ENCODE results near the gene BMAL1. TPM values are rescaled to one million over a fixed set of nuclear protein-coding genes. Genes with fewer than 3 reads are reported as not detected.

The BMAL1 gene
- total RNA-seq, 1 experiment from 2014 or later = 3.3 TPM

DNA sequence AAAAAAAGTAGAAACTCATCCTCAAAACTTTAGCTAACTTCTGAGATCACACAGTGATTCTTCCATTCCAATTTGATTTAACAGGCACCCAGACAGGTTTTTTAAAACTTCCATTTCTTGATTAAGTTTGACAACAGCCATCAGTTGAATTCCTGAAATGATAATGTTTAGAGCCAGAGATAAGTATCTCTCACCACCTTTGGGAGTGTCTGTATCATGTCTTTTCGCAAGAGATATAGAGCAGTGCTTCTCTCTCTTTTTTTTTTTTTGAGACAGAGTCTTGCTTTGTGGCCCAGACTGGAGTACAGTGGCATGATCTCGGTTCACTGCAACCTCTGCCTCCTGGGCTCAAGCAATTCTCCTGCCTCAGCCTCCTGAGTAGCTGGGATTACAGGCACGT, 41.7 kb upstream of the BMAL1 start:
- H3K23ac ChIP-seq (ENCODE audit: insufficient read length, low read depth, low read length) = no peak overlapping the region
- no peaks in the 10 kb centered on the region for H3K9me3 Mint-ChIP-seq
- H3K18ac ChIP-seq (ENCODE audit: insufficient read length, low read depth, low read length) = no peak overlapping the region
- no peaks in the 10 kb centered on the region for H4K20me1 ChIP-seq (ENCODE audit: control insufficient read depth, insufficient read depth, insufficient read length)
- H3K9ac ChIP-seq (ENCODE audit: extremely low read depth, insufficient read length, low read length) = no peak overlapping the region
- H3K27ac Mint-ChIP-seq = no peak overlapping the region
- H2BK5ac ChIP-seq (ENCODE audit: insufficient read length, low read length) = no peak overlapping the region
- H3K27me3 Mint-ChIP-seq (ENCODE audit: low read depth) = no peaks in the 10 kb centered on the region
- TF ChIP-seq, protein P1, sequence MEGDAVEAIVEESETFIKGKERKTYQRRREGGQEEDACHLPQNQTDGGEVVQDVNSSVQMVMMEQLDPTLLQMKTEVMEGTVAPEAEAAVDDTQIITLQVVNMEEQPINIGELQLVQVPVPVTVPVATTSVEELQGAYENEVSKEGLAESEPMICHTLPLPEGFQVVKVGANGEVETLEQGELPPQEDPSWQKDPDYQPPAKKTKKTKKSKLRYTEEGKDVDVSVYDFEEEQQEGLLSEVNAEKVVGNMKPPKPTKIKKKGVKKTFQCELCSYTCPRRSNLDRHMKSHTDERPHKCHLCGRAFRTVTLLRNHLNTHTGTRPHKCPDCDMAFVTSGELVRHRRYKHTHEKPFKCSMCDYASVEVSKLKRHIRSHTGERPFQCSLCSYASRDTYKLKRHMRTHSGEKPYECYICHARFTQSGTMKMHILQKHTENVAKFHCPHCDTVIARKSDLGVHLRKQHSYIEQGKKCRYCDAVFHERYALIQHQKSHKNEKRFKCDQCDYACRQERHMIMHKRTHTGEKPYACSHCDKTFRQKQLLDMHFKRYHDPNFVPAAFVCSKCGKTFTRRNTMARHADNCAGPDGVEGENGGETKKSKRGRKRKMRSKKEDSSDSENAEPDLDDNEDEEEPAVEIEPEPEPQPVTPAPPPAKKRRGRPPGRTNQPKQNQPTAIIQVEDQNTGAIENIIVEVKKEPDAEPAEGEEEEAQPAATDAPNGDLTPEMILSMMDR (conservative IDR thresholded peaks at IDR 0.05) = no peak
- H3K4me1 Mint-ChIP-seq = peaks cover 2 to 6% of the 10 kb centered on the region in 2 experiments; a peak in 3 of 4 replicates
- H3K79me1 ChIP-seq (ENCODE audit: insufficient read depth, low read depth, low read length, poor library complexity, severe bottlenecking) = no peaks in the 10 kb centered on the region
- no peak overlapping the region for H2BK120ac ChIP-seq (ENCODE audit: low read depth, low read length, poor library complexity, severe bottlenecking)
- no CpG with 5 or more reads among the region's 3 CpGs for WGBS (ENCODE audit: extremely low coverage, insufficient read length, low lambda C conversion rate)
- no peaks in the 10 kb centered on the region for H3K23me2 ChIP-seq (ENCODE audit: insufficient read length, low read depth, low read length, poor library complexity, severe bottlenecking)
- no peak overlapping the region for H2BK20ac ChIP-seq (ENCODE audit: low read depth, low read length, poor library complexity, severe bottlenecking)
- no peak overlapping the region for H2AK5ac ChIP-seq (ENCODE audit: insufficient read length, low read length)
- no peaks in the 10 kb centered on the region for H3K36me3 Mint-ChIP-seq (ENCODE audit: insufficient read depth in 1 of 3, low read depth in 3 of 3)
- no peak overlapping the region for H2BK12ac ChIP-seq (ENCODE audit: insufficient read length, low read depth, low read length)
- H3K4me3 Mint-ChIP-seq = no peak overlapping the region
- no peak for DNase-seq
- no peak overlapping the region for H3T11ph ChIP-seq (ENCODE audit: low read length)
- no peak overlapping the region for H3K4me2 ChIP-seq (ENCODE audit: insufficient read depth, insufficient read length, low read length)
- no peaks in the 10 kb centered on the region for H3K79me2 ChIP-seq (ENCODE audit: insufficient read depth, low read length)
- no peak overlapping the region for H4K91ac ChIP-seq (ENCODE audit: insufficient read length, low read depth, low read length)
- no peak overlapping the region for H3K27ac ChIP-seq (ENCODE audit: insufficient read length, low read depth, low read length)
- no peaks in the 10 kb centered on the region for H3K4me1 ChIP-seq (ENCODE audit: insufficient read depth, low read length)
- H3K56ac ChIP-seq (ENCODE audit: insufficient read length, low read depth, low read length) = no peak overlapping the region
- H4K5ac ChIP-seq (ENCODE audit: insufficient read length, low read depth, low read length) = no peak overlapping the region
- H2AFZ ChIP-seq (ENCODE audit: low read length) = no peak overlapping the region
- no peak overlapping the region for H3K4ac ChIP-seq (ENCODE audit: low read depth, low read length)
- no peak overlapping the region for H2BK15ac ChIP-seq (ENCODE audit: low read depth, low read length)
- no peak overlapping the region for H3K14ac ChIP-seq (ENCODE audit: insufficient read depth, low read length)
- H3K9me3 ChIP-seq (ENCODE audit: control insufficient read depth, low read depth, low read length) = no peaks in the 10 kb centered on the region
- H4K8ac ChIP-seq (replicated peaks; ENCODE audit: insufficient read length, low read depth, low read length) = no peak overlapping the region
- H3K27me3 ChIP-seq (ENCODE audit: insufficient read depth, low read length) = no peaks in the 10 kb centered on the region
